Suprapubic skin (tissue), 4 donors: ENCODE measurements around the gene KRT72. TPM values are rescaled to one million over a fixed set of nuclear protein-coding genes. Genes with fewer than 3 reads are reported as not detected.

Source experiments
- DNase-seq, 2 donors: peaks; one replicate each; pipeline ENCODE4 v3.0.0-alpha.2; 2019; ENCODE audit warnings: low spot score in 2 of 2
- H3K27ac ChIP-seq: fragments of 200-600 bp; sonication (generic); one replicate; pipeline ENCODE4 v1.5.1; 2019
- H3K27me3 ChIP-seq: fragments of 200-600 bp; sonication (generic); one replicate; pipeline ENCODE4 v1.5.1; 2019
- H3K36me3 ChIP-seq: fragments of 200-600 bp; sonication (generic); one replicate; pipeline ENCODE4 v1.5.1; 2019
- H3K4me1 ChIP-seq: fragments of 200-600 bp; sonication (generic); one replicate; pipeline ENCODE4 v1.5.1; 2019
- H3K4me3 ChIP-seq: fragments of 200-600 bp; sonication (generic); one replicate; pipeline ENCODE4 v1.5.1; 2019; ENCODE audit warnings: mild to moderate bottlenecking
- H3K9me3 ChIP-seq: fragments of 200-600 bp; sonication (generic); one replicate; pipeline ENCODE4 v1.5.1; 2019
- CTCF ChIP-seq, 2 donors: fragments of 200-600 bp in 1 of 2; fragments of 450-650 bp in 1 of 2; sonication (generic) in 1 of 2; IDR thresholded peaks; one replicate each; pipeline ENCODE4 v1.5.1; 2016 to 2019; ENCODE audit warnings: antibody characterized with exemption in 2 of 2, mild to moderate bottlenecking in 1 of 2, moderate library complexity in 1 of 2
- EP300 ChIP-seq: sonication (generic); formaldehyde crosslinking; IDR thresholded peaks from one replicate; pipeline ENCODE4 v1.6.1; 2017; ENCODE audit warnings: antibody characterized with exemption
- POLR2A ChIP-seq, 2 donors: fragments of 450-650 bp; IDR thresholded peaks; one replicate each; pipeline ENCODE4 v1.6.1; 2017; ENCODE audit warnings: antibody characterized with exemption in 2 of 2, mild to moderate bottlenecking in 2 of 2, moderate library complexity in 2 of 2
- POLR2AphosphoS5 ChIP-seq, 3 donors: sonication (generic); formaldehyde crosslinking; IDR thresholded peaks; one replicate each; pipeline ENCODE4 v1.6.1; 2017; ENCODE audit warnings: antibody characterized with exemption in 3 of 3
- WGBS: methylation state at CpG from one replicate; pipeline ENCODE4 v1.1.5; 2018; 5-methylcytosine and 5-hydroxymethylcytosine counted together
- total RNA-seq, 4 donors: library from RNA; depleted of rRNA; stranded (reverse); fragments of >200 nt; gene quantifications; one replicate each; pipeline ENCODE4 v1.1.0, GENCODE V29; 2016

Gene KRT72
- total RNA-seq, 4 donors from 2014 or later, result 2.0 to 19.2 (median 8.8) TPM

- no peak overlapping the region for H3K4me3 ChIP-seq
- no peaks in the 10 kb centered on the region for H3K36me3 ChIP-seq
- H3K27me3 ChIP-seq, result no peaks in the 10 kb centered on the region
- H3K4me1 ChIP-seq, result peaks cover 40% of the 10 kb centered on the region
- H3K27ac ChIP-seq, result no peak overlapping the region
- TF ChIP-seq CTCF (IDR thresholded peaks at IDR 0.05), result no peak
- no peak for TF ChIP-seq EP300
- TF ChIP-seq POLR2A (IDR thresholded peaks at IDR 0.05), result no peak
- no peak for TF ChIP-seq POLR2AphosphoS5 (IDR thresholded peaks at IDR 0.05)
- no peak for DNase-seq
- no peaks in the 10 kb centered on the region for H3K9me3 ChIP-seq
These were observed 59.1 kb downstream of the KRT72 start for GRCh38 chr12:52542157-52542556.

- Histone ChIP-seq H3K27ac (no peak overlapping the region), H3K9me3 (no peaks in the 10 kb centered on the region), H3K27me3 (no peaks in the 10 kb centered on the region), H3K4me3 (no peak overlapping the region), H3K36me3 (no peaks in the 10 kb centered on the region), H3K4me1 (peaks cover 40% of the 10 kb centered on the region)
- no peak for DNase-seq
- TF ChIP-seq CTCF (IDR thresholded peaks at IDR 0.05), result no peak
- no peak for TF ChIP-seq EP300
- no peak for TF ChIP-seq POLR2A (IDR thresholded peaks at IDR 0.05)
- no peak for TF ChIP-seq POLR2AphosphoS5 (IDR thresholded peaks at IDR 0.05)
- WGBS, result 97% methylated on average over 5 of the region's 5 CpGs
These were observed 59.6 kb downstream of the KRT72 start for GRCh38 chr12:52541709-52542108.

- Histone ChIP-seq H3K36me3 (no peaks in the 10 kb centered on the region), H3K27me3 (no peaks in the 10 kb centered on the region), H3K4me1 (peaks cover 40% of the 10 kb centered on the region), H3K27ac (no peak overlapping the region), H3K9me3 (no peaks in the 10 kb centered on the region), H3K4me3 (no peak overlapping the region)
- DNase-seq, result no peak
- 75% methylated on average over 5 of the region's 7 CpGs for WGBS
- TF ChIP-seq EP300, result no peak
- TF ChIP-seq CTCF (IDR thresholded peaks at IDR 0.05), result no peak
- no peak for TF ChIP-seq POLR2AphosphoS5 (IDR thresholded peaks at IDR 0.05)
- TF ChIP-seq POLR2A (IDR thresholded peaks at IDR 0.05), result no peak
These were observed 60.7 kb downstream of the KRT72 start for GRCh38 chr12:52540531-52540930.

- peaks cover 37% of the 10 kb centered on the region for H3K4me1 ChIP-seq
These were observed 61.5 kb downstream of the KRT72 start for GRCh38 chr12:52539821-52540173.

GRCh38 chr12:52539083-52539820 lies 62.0 kb downstream of the KRT72 start:
- Histone ChIP-seq H3K27me3 (no peaks in the 10 kb centered on the region), H3K4me1 (peaks cover 31% of the 10 kb centered on the region), H3K36me3 (no peaks in the 10 kb centered on the region), H3K9me3 (no peaks in the 10 kb centered on the region), H3K4me3 (no peak overlapping the region), H3K27ac (peak overlapping the region; percentile 3)
- DNase-seq, result no peak
- 59% methylated on average over 5 of the region's 5 CpGs for WGBS
- TF ChIP-seq EP300, result no peak
- TF ChIP-seq CTCF (IDR thresholded peaks at IDR 0.05), result no peak
- TF ChIP-seq POLR2A (IDR thresholded peaks at IDR 0.05), result no peak
- TF ChIP-seq POLR2AphosphoS5 (IDR thresholded peaks at IDR 0.05), result no peak

More at GRCh38 chr12:52539821-52540173, 61.5 kb downstream of the KRT72 start:
- WGBS, result 85% methylated on average over 3 of the region's 3 CpGs
- TF ChIP-seq CTCF (IDR thresholded peaks at IDR 0.05), result no peak
- no peak for TF ChIP-seq POLR2AphosphoS5 (IDR thresholded peaks at IDR 0.05)
- DNase-seq, result no peak
- Histone ChIP-seq H3K9me3 (no peaks in the 10 kb centered on the region), H3K4me3 (no peak overlapping the region), H3K36me3 (no peaks in the 10 kb centered on the region), H3K27me3 (no peaks in the 10 kb centered on the region), H3K27ac (peak overlapping the region; percentile 3)
